ENCODE data around the gene ADGRV1. TPM values are rescaled to one million over a fixed set of nuclear protein-coding genes. Genes with fewer than 3 reads are reported as not detected.

The ADGRV1 gene
- polyA plus RNA-seq, 1 of the 3 experiments (the other 2 are of a cell fraction), result 0.23 TPM

DNA sequence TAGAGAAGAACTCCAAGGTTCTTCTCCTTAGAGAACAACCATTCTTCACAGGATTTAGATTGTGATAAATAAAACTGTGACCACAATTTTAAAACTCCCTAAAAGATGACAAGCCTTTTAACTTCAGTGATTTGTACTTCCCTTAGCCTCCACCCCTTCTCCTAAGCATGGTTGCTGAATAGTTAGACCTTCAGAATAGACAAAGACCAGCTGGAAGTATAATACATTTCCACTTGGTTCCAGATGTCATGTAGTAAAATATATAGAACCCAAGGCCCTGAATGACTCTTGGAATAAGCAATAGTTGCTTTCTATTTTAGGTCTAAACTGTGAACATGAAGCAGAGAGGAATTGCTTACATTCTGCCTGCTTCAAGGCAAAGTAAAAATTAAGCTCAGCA lies 615.8 kb downstream of the ADGRV1 start:
- Histone ChIP-seq H3K4me3 (ENCODE audit: low read depth in 2 of 2, low read length in 1 of 2) (no peak overlapping the region), H3K9me2 (no peaks in the 10 kb centered on the region), H2AFZ (ENCODE audit: low read depth) (no peak overlapping the region), H3F3A (replicated peaks; ENCODE audit: insufficient read depth) (peaks cover 6% of the 10 kb centered on the region), H3K27ac (ENCODE audit: low read depth in 2 of 2, low read length in 1 of 2) (no peak overlapping the region), H3K4me1 (ENCODE audit: control insufficient read depth in 1 of 2, insufficient read depth in 2 of 2, low read depth in 1 of 2, low read length in 1 of 2) (peaks cover 0 to 24% of the 10 kb centered on the region in 2 experiments; a peak in 3 of 4 replicates), H3K27me3 (ENCODE audit: insufficient read depth) (no peaks in the 10 kb centered on the region), H4K20me1 (ENCODE audit: insufficient read depth) (no peaks in the 10 kb centered on the region), H3K9me3 (no peaks in the 10 kb centered on the region), H3K9ac (no peak overlapping the region), H3K79me2 (ENCODE audit: insufficient read depth) (no peaks in the 10 kb centered on the region), H3K4me2 (no peak overlapping the region), H3K36me3 (replicated peaks in 1 of 2; ENCODE audit: control insufficient read depth in 1 of 2, insufficient read depth in 2 of 2, low read length in 1 of 2) (no peaks in the 10 kb centered on the region)
- TF ChIP-seq JUND (IDR thresholded peaks at IDR 0.05), result no peak
- TF ChIP-seq CHD2 (IDR thresholded peaks at IDR 0.05; ENCODE audit: low read length, partially characterized antibody), result no peak
- no peak for TF ChIP-seq RAD21 (IDR thresholded peaks at IDR 0.05; ENCODE audit: low read length)
- no peak for TF ChIP-seq FOSL2 (IDR thresholded peaks at IDR 0.05; ENCODE audit: borderline replicate concordance, low read depth)
- ChIA-PET CTCF (interaction anchor here (0.7 to 1.0 kb wide), 2 partner anchors 9 to 36 kb away, joined by 3 to 4 read pairs; no protein-coding TSS in a partner anchor), POLR2A (no interaction called here)
- no peak for DNase-seq

DNA sequence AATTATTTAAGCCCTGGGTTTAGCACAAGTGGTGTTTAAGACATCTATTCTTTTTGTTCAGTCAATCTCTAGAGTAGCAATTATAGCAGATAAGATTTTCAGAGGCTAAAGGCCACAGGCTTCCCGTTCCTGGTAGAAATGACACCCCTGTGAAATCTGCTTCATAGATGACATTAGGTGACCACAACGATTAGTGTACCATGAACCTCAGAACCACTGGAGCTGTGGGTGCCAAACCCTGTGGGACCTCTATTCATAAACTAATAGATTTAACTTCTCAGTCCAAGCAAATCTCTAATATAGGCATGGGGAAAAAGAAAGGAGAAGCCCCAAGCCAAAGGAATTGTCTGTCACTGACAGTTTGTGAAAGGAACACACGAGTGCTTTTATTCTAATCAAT lies 617.1 kb downstream of the ADGRV1 start:
- H3K79me2 ChIP-seq (ENCODE audit: insufficient read depth), result no peaks in the 10 kb centered on the region
- WGBS (ENCODE audit: low lambda C conversion rate), result 60% methylated on average over 3 of the region's 3 CpGs
- CTCF ChIA-PET, result interaction anchor here (1.7 kb wide), 1 partner anchor 17 kb away, joined by 3 read pairs; no protein-coding TSS in a partner anchor
- H3K27ac ChIP-seq (ENCODE audit: low read depth in 2 of 2, low read length in 1 of 2), result peak overlapping the region in 1 of 2 experiments; percentile 11; a peak in 1 of 4 replicates
- H3K9ac ChIP-seq, result no peak overlapping the region
- H3K9me3 ChIP-seq, result no peaks in the 10 kb centered on the region
- peaks cover 6% of the 10 kb centered on the region for H3F3A ChIP-seq (replicated peaks; ENCODE audit: insufficient read depth)
- no peak for DNase-seq
- H2AFZ ChIP-seq (ENCODE audit: low read depth), result no peak overlapping the region
- H3K4me2 ChIP-seq, result no peak overlapping the region
- H3K27me3 ChIP-seq (ENCODE audit: insufficient read depth), result no peaks in the 10 kb centered on the region
- H3K4me1 ChIP-seq (ENCODE audit: control insufficient read depth in 1 of 2, insufficient read depth in 2 of 2, low read depth in 1 of 2, low read length in 1 of 2), result peaks cover 0 to 16% of the 10 kb centered on the region in 2 experiments; a peak in 3 of 4 replicates
- TF ChIP-seq FOXM1 (IDR thresholded peaks at IDR 0.05; ENCODE audit: low read depth) (no peak), CHD2 (IDR thresholded peaks at IDR 0.05; ENCODE audit: low read length, partially characterized antibody) (no peak), MEF2A (IDR thresholded peaks at IDR 0.05; ENCODE audit: borderline replicate concordance, low read depth) (no peak), FOXJ3 (CRISPR knock-in tag; IDR thresholded peaks at IDR 0.05) (no peak), RFX5 (IDR thresholded peaks at IDR 0.05; ENCODE audit: low read length) (no peak), EZH2phosphoT487 (IDR thresholded peaks at IDR 0.05; ENCODE audit: borderline replicate concordance, low read depth) (no peak), TCF12 (IDR thresholded peaks at IDR 0.05) (no peak), JUND (IDR thresholded peaks at IDR 0.05) (no peak), ELF1 (IDR thresholded peaks at IDR 0.05) (no peak), RCOR1 (IDR thresholded peaks at IDR 0.05; ENCODE audit: low read length) (no peak), NFIC (IDR thresholded peaks at IDR 0.05; ENCODE audit: borderline replicate concordance) (no peak), SIN3A (IDR thresholded peaks at IDR 0.05; ENCODE audit: borderline replicate concordance, low read depth, low read length) (no peak)
- TF ChIP-seq, protein P1, sequence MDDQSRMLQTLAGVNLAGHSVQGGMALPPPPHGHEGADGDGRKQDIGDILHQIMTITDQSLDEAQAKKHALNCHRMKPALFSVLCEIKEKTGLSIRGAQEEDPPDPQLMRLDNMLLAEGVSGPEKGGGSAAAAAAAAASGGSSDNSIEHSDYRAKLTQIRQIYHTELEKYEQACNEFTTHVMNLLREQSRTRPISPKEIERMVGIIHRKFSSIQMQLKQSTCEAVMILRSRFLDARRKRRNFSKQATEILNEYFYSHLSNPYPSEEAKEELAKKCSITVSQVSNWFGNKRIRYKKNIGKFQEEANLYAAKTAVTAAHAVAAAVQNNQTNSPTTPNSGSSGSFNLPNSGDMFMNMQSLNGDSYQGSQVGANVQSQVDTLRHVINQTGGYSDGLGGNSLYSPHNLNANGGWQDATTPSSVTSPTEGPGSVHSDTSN (IDR thresholded peaks at IDR 0.05), result no peak
- TF ChIP-seq, protein P2, sequence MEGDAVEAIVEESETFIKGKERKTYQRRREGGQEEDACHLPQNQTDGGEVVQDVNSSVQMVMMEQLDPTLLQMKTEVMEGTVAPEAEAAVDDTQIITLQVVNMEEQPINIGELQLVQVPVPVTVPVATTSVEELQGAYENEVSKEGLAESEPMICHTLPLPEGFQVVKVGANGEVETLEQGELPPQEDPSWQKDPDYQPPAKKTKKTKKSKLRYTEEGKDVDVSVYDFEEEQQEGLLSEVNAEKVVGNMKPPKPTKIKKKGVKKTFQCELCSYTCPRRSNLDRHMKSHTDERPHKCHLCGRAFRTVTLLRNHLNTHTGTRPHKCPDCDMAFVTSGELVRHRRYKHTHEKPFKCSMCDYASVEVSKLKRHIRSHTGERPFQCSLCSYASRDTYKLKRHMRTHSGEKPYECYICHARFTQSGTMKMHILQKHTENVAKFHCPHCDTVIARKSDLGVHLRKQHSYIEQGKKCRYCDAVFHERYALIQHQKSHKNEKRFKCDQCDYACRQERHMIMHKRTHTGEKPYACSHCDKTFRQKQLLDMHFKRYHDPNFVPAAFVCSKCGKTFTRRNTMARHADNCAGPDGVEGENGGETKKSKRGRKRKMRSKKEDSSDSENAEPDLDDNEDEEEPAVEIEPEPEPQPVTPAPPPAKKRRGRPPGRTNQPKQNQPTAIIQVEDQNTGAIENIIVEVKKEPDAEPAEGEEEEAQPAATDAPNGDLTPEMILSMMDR (IDR thresholded peaks at IDR 0.05), result no peak
- TF ChIP-seq, protein P3, sequence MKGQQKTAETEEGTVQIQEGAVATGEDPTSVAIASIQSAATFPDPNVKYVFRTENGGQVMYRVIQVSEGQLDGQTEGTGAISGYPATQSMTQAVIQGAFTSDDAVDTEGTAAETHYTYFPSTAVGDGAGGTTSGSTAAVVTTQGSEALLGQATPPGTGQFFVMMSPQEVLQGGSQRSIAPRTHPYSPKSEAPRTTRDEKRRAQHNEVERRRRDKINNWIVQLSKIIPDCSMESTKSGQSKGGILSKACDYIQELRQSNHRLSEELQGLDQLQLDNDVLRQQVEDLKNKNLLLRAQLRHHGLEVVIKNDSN (IDR thresholded peaks at IDR 0.05; ENCODE audit: borderline replicate concordance, low read depth), result no peak
- TF ChIP-seq, protein P4, sequence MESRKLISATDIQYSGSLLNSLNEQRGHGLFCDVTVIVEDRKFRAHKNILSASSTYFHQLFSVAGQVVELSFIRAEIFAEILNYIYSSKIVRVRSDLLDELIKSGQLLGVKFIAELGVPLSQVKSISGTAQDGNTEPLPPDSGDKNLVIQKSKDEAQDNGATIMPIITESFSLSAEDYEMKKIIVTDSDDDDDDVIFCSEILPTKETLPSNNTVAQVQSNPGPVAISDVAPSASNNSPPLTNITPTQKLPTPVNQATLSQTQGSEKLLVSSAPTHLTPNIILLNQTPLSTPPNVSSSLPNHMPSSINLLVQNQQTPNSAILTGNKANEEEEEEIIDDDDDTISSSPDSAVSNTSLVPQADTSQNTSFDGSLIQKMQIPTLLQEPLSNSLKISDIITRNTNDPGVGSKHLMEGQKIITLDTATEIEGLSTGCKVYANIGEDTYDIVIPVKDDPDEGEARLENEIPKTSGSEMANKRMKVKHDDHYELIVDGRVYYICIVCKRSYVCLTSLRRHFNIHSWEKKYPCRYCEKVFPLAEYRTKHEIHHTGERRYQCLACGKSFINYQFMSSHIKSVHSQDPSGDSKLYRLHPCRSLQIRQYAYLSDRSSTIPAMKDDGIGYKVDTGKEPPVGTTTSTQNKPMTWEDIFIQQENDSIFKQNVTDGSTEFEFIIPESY (IDR thresholded peaks at IDR 0.05; ENCODE audit: borderline replicate concordance, low read depth), result no peak
- TF ChIP-seq, protein P5, sequence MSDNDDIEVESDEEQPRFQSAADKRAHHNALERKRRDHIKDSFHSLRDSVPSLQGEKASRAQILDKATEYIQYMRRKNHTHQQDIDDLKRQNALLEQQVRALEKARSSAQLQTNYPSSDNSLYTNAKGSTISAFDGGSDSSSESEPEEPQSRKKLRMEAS (IDR thresholded peaks at IDR 0.05; ENCODE audit: low read depth), result no peak
- TF ChIP-seq, protein P6, sequence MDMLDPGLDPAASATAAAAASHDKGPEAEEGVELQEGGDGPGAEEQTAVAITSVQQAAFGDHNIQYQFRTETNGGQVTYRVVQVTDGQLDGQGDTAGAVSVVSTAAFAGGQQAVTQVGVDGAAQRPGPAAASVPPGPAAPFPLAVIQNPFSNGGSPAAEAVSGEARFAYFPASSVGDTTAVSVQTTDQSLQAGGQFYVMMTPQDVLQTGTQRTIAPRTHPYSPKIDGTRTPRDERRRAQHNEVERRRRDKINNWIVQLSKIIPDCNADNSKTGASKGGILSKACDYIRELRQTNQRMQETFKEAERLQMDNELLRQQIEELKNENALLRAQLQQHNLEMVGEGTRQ (IDR thresholded peaks at IDR 0.05; ENCODE audit: borderline replicate concordance, low read depth, low read length), result no peak
- H4K20me1 ChIP-seq (ENCODE audit: insufficient read depth), result no peaks in the 10 kb centered on the region
- H3K4me3 ChIP-seq (ENCODE audit: low read depth in 2 of 2, low read length in 1 of 2), result no peak overlapping the region
- H3K36me3 ChIP-seq (replicated peaks in 1 of 2; ENCODE audit: control insufficient read depth in 1 of 2, insufficient read depth in 2 of 2, low read length in 1 of 2), result no peaks in the 10 kb centered on the region
- no peaks in the 10 kb centered on the region for H3K9me2 ChIP-seq
- POLR2A ChIA-PET, result no interaction called here

Measured in SK-N-SH (cell line).